ENCODE measurements around the gene PTPRH. TPM values are rescaled to one million over a fixed set of nuclear protein-coding genes. Genes with fewer than 3 reads are reported as not detected.

Gene PTPRH
- total and polyA plus RNA-seq, 9 of the 15 experiments (the other 6 are each of a cell fraction or from before 2014, with no cell fraction given), result 0.87 to 34.3 (median 22.7) TPM

DNA sequence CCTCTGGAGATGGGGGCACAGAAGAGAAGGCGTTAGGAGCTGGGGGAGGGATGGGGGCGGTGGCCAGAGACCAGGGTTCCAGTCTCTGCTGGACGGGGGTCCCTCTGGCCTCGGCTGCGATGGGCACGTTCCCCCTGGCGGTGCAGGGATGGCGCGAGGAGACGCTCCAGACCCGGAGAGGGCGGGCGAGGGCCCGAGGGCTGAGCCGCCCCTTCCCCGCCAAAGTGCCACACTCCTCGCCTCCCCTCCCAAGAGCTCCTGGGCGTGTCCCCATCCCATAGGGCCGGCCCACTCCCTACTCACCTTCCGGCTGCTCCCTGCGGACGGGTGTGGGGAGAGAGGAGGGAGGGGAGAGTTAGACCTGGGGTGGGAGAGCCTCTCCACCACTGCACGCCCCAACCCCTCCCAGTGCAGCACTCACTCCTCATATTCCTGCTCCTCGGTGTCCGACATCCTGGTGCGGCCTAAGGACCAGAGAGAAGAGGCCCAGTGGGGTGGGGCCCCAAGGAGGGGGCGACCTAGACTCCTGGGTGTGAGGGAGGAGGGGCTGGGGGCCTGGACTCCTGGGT is 62.5 kb downstream of the PTPRH start (continued):
- TF ChIP-seq, protein P1, sequence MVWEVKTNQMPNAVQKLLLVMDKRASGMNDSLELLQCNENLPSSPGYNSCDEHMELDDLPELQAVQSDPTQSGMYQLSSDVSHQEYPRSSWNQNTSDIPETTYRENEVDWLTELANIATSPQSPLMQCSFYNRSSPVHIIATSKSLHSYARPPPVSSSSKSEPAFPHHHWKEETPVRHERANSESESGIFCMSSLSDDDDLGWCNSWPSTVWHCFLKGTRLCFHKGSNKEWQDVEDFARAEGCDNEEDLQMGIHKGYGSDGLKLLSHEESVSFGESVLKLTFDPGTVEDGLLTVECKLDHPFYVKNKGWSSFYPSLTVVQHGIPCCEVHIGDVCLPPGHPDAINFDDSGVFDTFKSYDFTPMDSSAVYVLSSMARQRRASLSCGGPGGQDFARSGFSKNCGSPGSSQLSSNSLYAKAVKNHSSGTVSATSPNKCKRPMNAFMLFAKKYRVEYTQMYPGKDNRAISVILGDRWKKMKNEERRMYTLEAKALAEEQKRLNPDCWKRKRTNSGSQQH (CRISPR knock-in tag; IDR thresholded peaks at IDR 0.05), result no peak
- TF ChIP-seq HDAC1 (IDR thresholded peaks at IDR 0.05) (peak in 1 of 2 experiments; percentile 52; a peak in 2 of 4 replicates), NFE2L1 (tag; IDR thresholded peaks at IDR 0.05; ENCODE audit: borderline replicate concordance, low read depth) (no peak), ZNF311 (CRISPR knock-in tag; IDR thresholded peaks at IDR 0.05) (no peak), SETDB1 (IDR thresholded peaks at IDR 0.05; ENCODE audit: low read length) (no peak), KAT8 (IDR thresholded peaks at IDR 0.05; ENCODE audit: low read depth) (no peak), SMARCB1 (IDR thresholded peaks at IDR 0.05; ENCODE audit: insufficient read length, low read depth) (no peak), KAT2B (IDR thresholded peaks at IDR 0.05; ENCODE audit: low read depth, low read length) (no peak), ZNF639 (CRISPR knock-in tag; conservative IDR thresholded peaks at IDR 0.05 in 1 of 2, IDR thresholded peaks at IDR 0.05 in 1 of 2) (no peak), SMC3 (conservative IDR thresholded peaks at IDR 0.05; ENCODE audit: insufficient read depth, low read depth, low read length) (0 out of 2 replicates have a peak, but pooled peaks have one; percentile 0), CBX8 (IDR thresholded peaks at IDR 0.05; ENCODE audit: borderline replicate concordance, extremely low read depth, low read depth, low read length, poor library complexity, severe bottlenecking) (no peak), FUS (optimal IDR thresholded peaks at IDR 0.05; ENCODE audit: low read depth, low read length) (no peak), HES1 (IDR thresholded peaks at IDR 0.05; ENCODE audit: low read depth) (no peak), CBFB (CRISPR knock-in tag; IDR thresholded peaks at IDR 0.05) (no peak), TARDBP (IDR thresholded peaks at IDR 0.05) (no peak), ZNF668 (CRISPR knock-in tag; IDR thresholded peaks at IDR 0.05) (no peak), RBM22 (IDR thresholded peaks at IDR 0.05; ENCODE audit: low read depth, low read length, poor library complexity, severe bottlenecking) (no peak), CXXC5 (CRISPR knock-in tag; IDR thresholded peaks at IDR 0.05) (peak; percentile 11; the same call in 1 of the 2 replicates), PHB2 (IDR thresholded peaks at IDR 0.05; ENCODE audit: low read depth) (no peak), SNRNP70 (optimal IDR thresholded peaks at IDR 0.05; ENCODE audit: low read depth, low read length) (no peak), NFRKB (IDR thresholded peaks at IDR 0.05; ENCODE audit: low read depth) (no peak), HDAC3 (IDR thresholded peaks at IDR 0.05; ENCODE audit: borderline replicate concordance, partially characterized antibody) (no peak), RFX5 (IDR thresholded peaks at IDR 0.05; ENCODE audit: low read depth, low read length) (no peak)
- TF ChIP-seq, protein P2, sequence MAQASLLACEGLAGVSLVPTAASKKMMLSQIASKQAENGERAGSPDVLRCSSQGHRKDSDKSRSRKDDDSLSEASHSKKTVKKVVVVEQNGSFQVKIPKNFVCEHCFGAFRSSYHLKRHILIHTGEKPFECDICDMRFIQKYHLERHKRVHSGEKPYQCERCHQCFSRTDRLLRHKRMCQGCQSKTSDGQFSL (CRISPR knock-in tag; IDR thresholded peaks at IDR 0.05), result peak; percentile 78; the same call in 1 of the 2 replicates
- TF ChIP-seq, protein P2 (tag; IDR thresholded peaks at IDR 0.05), result no peak; a peak in 1 of 4 replicates

All from K562 (cell line).